ENCODE data around the gene ZMYM4.

Gene ZMYM4

DNA sequence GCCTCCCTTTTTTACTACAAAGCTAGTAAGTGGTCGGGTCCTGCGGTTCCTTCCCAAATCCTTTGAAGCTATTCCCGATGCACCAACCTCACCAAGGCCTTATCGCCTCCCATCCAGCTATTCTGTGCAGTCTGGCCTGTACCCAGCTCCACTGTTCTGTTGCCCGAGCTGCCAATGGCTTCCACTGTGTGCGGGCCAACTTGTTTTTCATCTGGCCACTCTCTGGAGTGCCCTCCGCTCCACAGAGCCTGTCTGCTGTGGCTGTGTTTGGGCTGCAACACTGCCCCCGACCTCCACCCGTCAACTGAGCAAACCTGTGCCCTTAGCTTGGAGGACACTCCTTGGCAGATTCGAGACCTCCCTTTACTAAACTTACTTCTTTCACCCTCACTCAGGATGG, 163.7 kb downstream of the ZMYM4 start:
- no peaks in the 10 kb centered on the region for H3K27me3 ChIP-seq (ENCODE audit: insufficient read depth, low read length, poor library complexity, severe bottlenecking)
- H4K20me1 ChIP-seq (ENCODE audit: insufficient read depth, low read length, poor library complexity, severe bottlenecking), result no peaks in the 10 kb centered on the region
- no peaks in the 10 kb centered on the region for H3K9me3 ChIP-seq (ENCODE audit: insufficient read depth, low read depth, low read length)
- H2AFZ ChIP-seq (ENCODE audit: low read length), result no peak overlapping the region
- no peaks in the 10 kb centered on the region for H3K79me2 ChIP-seq (ENCODE audit: insufficient read depth, low read length)
- TF ChIP-seq EZH2phosphoT487 (IDR thresholded peaks at IDR 0.05; ENCODE audit: borderline replicate concordance), result no peak
- TF ChIP-seq, protein P1, sequence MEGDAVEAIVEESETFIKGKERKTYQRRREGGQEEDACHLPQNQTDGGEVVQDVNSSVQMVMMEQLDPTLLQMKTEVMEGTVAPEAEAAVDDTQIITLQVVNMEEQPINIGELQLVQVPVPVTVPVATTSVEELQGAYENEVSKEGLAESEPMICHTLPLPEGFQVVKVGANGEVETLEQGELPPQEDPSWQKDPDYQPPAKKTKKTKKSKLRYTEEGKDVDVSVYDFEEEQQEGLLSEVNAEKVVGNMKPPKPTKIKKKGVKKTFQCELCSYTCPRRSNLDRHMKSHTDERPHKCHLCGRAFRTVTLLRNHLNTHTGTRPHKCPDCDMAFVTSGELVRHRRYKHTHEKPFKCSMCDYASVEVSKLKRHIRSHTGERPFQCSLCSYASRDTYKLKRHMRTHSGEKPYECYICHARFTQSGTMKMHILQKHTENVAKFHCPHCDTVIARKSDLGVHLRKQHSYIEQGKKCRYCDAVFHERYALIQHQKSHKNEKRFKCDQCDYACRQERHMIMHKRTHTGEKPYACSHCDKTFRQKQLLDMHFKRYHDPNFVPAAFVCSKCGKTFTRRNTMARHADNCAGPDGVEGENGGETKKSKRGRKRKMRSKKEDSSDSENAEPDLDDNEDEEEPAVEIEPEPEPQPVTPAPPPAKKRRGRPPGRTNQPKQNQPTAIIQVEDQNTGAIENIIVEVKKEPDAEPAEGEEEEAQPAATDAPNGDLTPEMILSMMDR (conservative IDR thresholded peaks at IDR 0.05; ENCODE audit: low read length), result no peak
- H3K36me3 ChIP-seq (ENCODE audit: insufficient read depth, low read length), result peaks cover 16% of the 10 kb centered on the region; the same call in 1 of the 2 replicates
- peaks cover 6% of the 10 kb centered on the region for H3K4me1 ChIP-seq (ENCODE audit: insufficient read depth, low read length, poor library complexity, severe bottlenecking)
- H3K4me2 ChIP-seq (ENCODE audit: low read depth, low read length, poor library complexity, severe bottlenecking), result no peak overlapping the region
- no peaks in the 10 kb centered on the region for H3F3A ChIP-seq (ENCODE audit: low read depth)
- no peaks in the 10 kb centered on the region for H3K9me2 ChIP-seq (replicated peaks; ENCODE audit: low read depth, low read length)
- H3K4me3 ChIP-seq (ENCODE audit: low read length, poor library complexity, severe bottlenecking), result no peak overlapping the region
- H3K9ac ChIP-seq (ENCODE audit: low read depth, low read length, poor library complexity, severe bottlenecking), result no peak overlapping the region

DNA sequence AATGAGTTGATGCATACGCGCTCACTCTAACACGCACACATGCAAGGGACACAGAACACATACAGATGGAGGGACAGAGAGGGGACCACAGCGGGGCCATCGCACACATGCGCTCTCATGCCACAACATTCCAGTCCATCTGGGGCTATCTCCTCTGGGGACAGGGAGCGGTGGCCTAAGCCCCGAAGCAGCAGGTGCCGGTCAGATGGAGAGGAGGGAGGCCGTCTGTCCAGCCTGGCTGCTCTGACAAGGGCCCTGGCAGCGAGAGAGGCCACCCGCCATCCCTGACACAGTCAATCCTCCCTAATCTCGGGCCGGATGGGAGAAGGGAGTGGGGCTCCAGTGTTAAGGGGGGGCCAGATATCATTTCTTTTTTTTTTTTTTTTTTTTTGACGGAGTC, 165.2 kb downstream of the ZMYM4 start:
- Histone ChIP-seq H3K4me1 (ENCODE audit: insufficient read depth, low read length, poor library complexity, severe bottlenecking) (peaks cover 6% of the 10 kb centered on the region), H3K4me2 (ENCODE audit: low read depth, low read length, poor library complexity, severe bottlenecking) (no peak overlapping the region), H3K27me3 (ENCODE audit: insufficient read depth, low read length, poor library complexity, severe bottlenecking) (no peaks in the 10 kb centered on the region), H3K4me3 (ENCODE audit: low read length, poor library complexity, severe bottlenecking) (no peak overlapping the region), H3K9me2 (replicated peaks; ENCODE audit: low read depth, low read length) (no peaks in the 10 kb centered on the region), H3K9ac (ENCODE audit: low read depth, low read length, poor library complexity, severe bottlenecking) (no peak overlapping the region), H2AFZ (ENCODE audit: low read length) (no peak overlapping the region), H3K79me2 (ENCODE audit: insufficient read depth, low read length) (no peaks in the 10 kb centered on the region), H3K36me3 (ENCODE audit: insufficient read depth, low read length) (peaks cover 16% of the 10 kb centered on the region; the same call in 1 of the 2 replicates), H4K20me1 (ENCODE audit: insufficient read depth, low read length, poor library complexity, severe bottlenecking) (no peaks in the 10 kb centered on the region), H3K9me3 (ENCODE audit: insufficient read depth, low read depth, low read length) (no peaks in the 10 kb centered on the region), H3F3A (ENCODE audit: low read depth) (no peaks in the 10 kb centered on the region)
- no peak for TF ChIP-seq EZH2phosphoT487 (IDR thresholded peaks at IDR 0.05; ENCODE audit: borderline replicate concordance)
- TF ChIP-seq, protein P1 (conservative IDR thresholded peaks at IDR 0.05; ENCODE audit: low read length), result no peak

DNA sequence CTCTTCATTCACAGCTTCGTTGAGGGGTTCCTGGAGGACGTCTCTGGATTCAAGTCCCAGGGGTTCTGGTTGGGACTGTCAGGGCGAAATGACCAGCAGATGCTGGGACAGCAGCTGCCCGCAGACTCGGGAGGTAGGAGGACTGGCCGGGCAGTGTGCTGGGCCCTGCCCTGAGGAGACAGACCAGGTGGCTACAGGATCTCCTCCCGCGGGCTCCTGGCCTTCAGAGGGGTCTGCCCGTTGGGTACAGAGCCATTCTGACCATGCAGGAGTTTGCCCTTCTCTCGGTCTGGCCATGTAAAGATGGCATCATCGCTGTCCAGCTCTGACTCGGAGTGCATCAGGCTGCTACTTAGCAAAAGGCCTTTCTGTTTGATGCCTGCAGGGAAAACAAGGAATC, 166.2 kb downstream of the ZMYM4 start:
- Histone ChIP-seq H2AFZ (ENCODE audit: low read length) (no peak overlapping the region), H3K36me3 (ENCODE audit: insufficient read depth, low read length) (peaks cover 26% of the 10 kb centered on the region; the same call in 1 of the 2 replicates), H3K9me3 (ENCODE audit: insufficient read depth, low read depth, low read length) (no peaks in the 10 kb centered on the region), H3K4me1 (ENCODE audit: insufficient read depth, low read length, poor library complexity, severe bottlenecking) (peaks cover 6% of the 10 kb centered on the region), H4K20me1 (ENCODE audit: insufficient read depth, low read length, poor library complexity, severe bottlenecking) (no peaks in the 10 kb centered on the region), H3K79me2 (ENCODE audit: insufficient read depth, low read length) (no peaks in the 10 kb centered on the region), H3K4me3 (ENCODE audit: low read length, poor library complexity, severe bottlenecking) (no peak overlapping the region), H3K9ac (ENCODE audit: low read depth, low read length, poor library complexity, severe bottlenecking) (no peak overlapping the region), H3K9me2 (replicated peaks; ENCODE audit: low read depth, low read length) (no peaks in the 10 kb centered on the region), H3K27me3 (ENCODE audit: insufficient read depth, low read length, poor library complexity, severe bottlenecking) (no peaks in the 10 kb centered on the region), H3K4me2 (ENCODE audit: low read depth, low read length, poor library complexity, severe bottlenecking) (no peak overlapping the region), H3F3A (ENCODE audit: low read depth) (no peaks in the 10 kb centered on the region)
- TF ChIP-seq, protein P1 (conservative IDR thresholded peaks at IDR 0.05; ENCODE audit: low read length), result no peak
- no peak for TF ChIP-seq EZH2phosphoT487 (IDR thresholded peaks at IDR 0.05; ENCODE audit: borderline replicate concordance)
